HCT116 (cell line): ENCODE results near the gene MAPK14. TPM values are rescaled to one million over a fixed set of nuclear protein-coding genes. Genes with fewer than 3 reads are reported as not detected.

Source experiments
- ATAC-seq: fragments of 200-7000 bp; cut with Tn5 transposase; 2 replicates; pipeline ENCODE4 v1.9.1; 2020; ENCODE audit warnings: mild to moderate bottlenecking, moderate library complexity
- BruUV-seq: library from RNA; stranded (reverse); fragments of 400-500 nt; replicated peaks from 2 replicates; lab custom pipeline; 2021; lab: Mats Ljungman, UMichigan
- CTCF ChIA-PET: fragments of 300-600 bp; sonication (Branson Sonifier 250); formaldehyde crosslinking; loops from one replicate; lab custom pipeline; 2021; ENCODE audit warnings: antibody characterized with exemption; lab: Charles Lee
- POLR2A ChIA-PET: fragments of 300-600, 350-600 bp; sonication (Branson Sonifier 250); formaldehyde crosslinking; loops from one replicate; lab custom pipeline; 2021; ENCODE audit warnings: antibody characterized with exemption; lab: Charles Lee
- RAD21 ChIA-PET, 2 experiments: fragments of 300-600 bp; sonication (Branson Sonifier 250); formaldehyde crosslinking; loops; one replicate each; lab custom pipeline; 2023; ENCODE audit warnings: low total read pairs in 2 of 2; ENCODE audit not compliant: uncharacterized antibody in 2 of 2, unreplicated experiment in 2 of 2, low non-redundant PET in 1 of 2; lab: Charles Lee
- DNase-seq: peaks from one replicate; pipeline ENCODE4 v3.0.0-alpha.2; 2010; ENCODE audit warnings: low read depth, low spot score
- H2AFZ ChIP-seq: fragments of 200-600 bp; shearing (Covaris generic), sonication (generic); 2 replicates; pipeline ENCODE4 v1.6.1; 2017; ENCODE audit warnings: low read depth, mixed run types, mixed read lengths, antibody characterized with exemption, low read length; ENCODE audit not compliant: poor library complexity, severe bottlenecking
- H3K27ac ChIP-seq: 2 replicates; pipeline ENCODE4 v1.5.1; 2012; ENCODE audit warnings: low read depth, low read length
- H3K27me3 ChIP-seq: fragments of 200-600 bp; sonication (generic); 2 replicates; pipeline ENCODE4 v1.6.1; 2016; ENCODE audit warnings: mixed run types, low read length, mixed read lengths; ENCODE audit not compliant: insufficient read depth
- H3K36me3 ChIP-seq, 2 experiments: fragments of 200-500 bp in 1 of 2; fragments of 200-600 bp in 1 of 2; sonication (Bioruptor generic) in 1 of 2; sonication (generic) in 1 of 2; 2 replicates each; pipeline versions ENCODE4 v1.5.1 to v1.6.1; 2014 to 2016; ENCODE audit warnings: low read length in 2 of 2, inconsistent platforms in 1 of 2, mixed read lengths in 1 of 2, mixed run types in 1 of 2; ENCODE audit not compliant: insufficient read depth in 2 of 2, control insufficient read depth in 1 of 2
- H3K4me1 ChIP-seq, 2 experiments: fragments of 200-600 bp in 1 of 2; sonication (generic) in 1 of 2; 2 replicates each; pipeline versions ENCODE4 v1.5.1 to v1.6.1; 2012 to 2017; ENCODE audit warnings: low read length in 2 of 2, inconsistent platforms in 1 of 2, mild to moderate bottlenecking in 1 of 2, mixed read lengths in 1 of 2, mixed run types in 1 of 2, moderate library complexity in 1 of 2; ENCODE audit not compliant: insufficient read depth in 2 of 2, control insufficient read depth in 1 of 2
- H3K4me2 ChIP-seq: fragments of 200-600 bp; sonication (generic); 2 replicates; pipeline ENCODE4 v1.6.1; 2017; ENCODE audit warnings: mixed run types, low read length, mixed read lengths
- H3K4me3 ChIP-seq, 2 experiments: fragments of 200-600 bp in 1 of 2; sonication (generic) in 1 of 2; replicated peaks in 1 of 2; 2 replicates each; pipeline ENCODE4 v1.5.1; 2011 to 2016; ENCODE audit warnings: low read length in 2 of 2, control low read depth in 1 of 2, low read depth in 1 of 2, mild to moderate bottlenecking in 1 of 2, mixed read lengths in 1 of 2, mixed run types in 1 of 2
- H3K79me2 ChIP-seq: fragments of 200-600 bp; sonication (generic); 2 replicates; pipeline ENCODE4 v1.6.1; 2017; ENCODE audit warnings: mild to moderate bottlenecking, mixed run types, low read length, moderate library complexity, mixed read lengths; ENCODE audit not compliant: insufficient read depth
- H3K9ac ChIP-seq: fragments of 200-600 bp; sonication (generic); 2 replicates; pipeline ENCODE4 v1.6.1; 2016; ENCODE audit warnings: low read length, mixed read lengths
- H3K9me2 ChIP-seq: fragments of 200-600 bp; sonication (generic), shearing (Covaris generic); 2 replicates; pipeline ENCODE4 v1.6.1; 2017; ENCODE audit warnings: mixed run types, mild to moderate bottlenecking, moderate library complexity; ENCODE audit not compliant: insufficient read depth
- H3K9me3 ChIP-seq, 2 experiments: fragments of 200-500 bp in 1 of 2; fragments of 200-600 bp in 1 of 2; sonication (Bioruptor generic) in 1 of 2; sonication (generic) in 1 of 2; 2 replicates each; pipeline ENCODE4 v1.6.1; 2014 to 2017; ENCODE audit warnings: low read length in 2 of 2, mixed read lengths in 2 of 2, inconsistent platforms in 1 of 2, low read depth in 1 of 2, mild to moderate bottlenecking in 1 of 2, mixed run types in 1 of 2, moderate library complexity in 1 of 2; ENCODE audit not compliant: control insufficient read depth in 1 of 2, insufficient read depth in 1 of 2
- H4K20me1 ChIP-seq: fragments of 200-600 bp; sonication (generic), shearing (Covaris generic); 2 replicates; pipeline ENCODE4 v1.6.1; 2017; ENCODE audit warnings: mixed run types, mild to moderate bottlenecking, moderate library complexity; ENCODE audit not compliant: insufficient read depth
- CEBPB ChIP-seq: IDR thresholded peaks from 2 replicates; pipeline ENCODE4 v1.6.1; 2012; ENCODE audit warnings: low read depth
- ELF1 ChIP-seq: IDR thresholded peaks from 2 replicates; pipeline ENCODE4 v1.6.1; 2012; ENCODE audit warnings: low read depth, borderline replicate concordance
- EZH2 ChIP-seq: fragments of 200-600 bp; sonication (generic); IDR thresholded peaks from 2 replicates; pipeline ENCODE4 v1.6.1; 2017; ENCODE audit warnings: antibody characterized with exemption, mixed run types
- EZH2phosphoT487 ChIP-seq: fragments of 200-600 bp; IDR thresholded peaks from 2 replicates; pipeline ENCODE4 v1.6.1; 2018; ENCODE audit warnings: antibody characterized with exemption, borderline replicate concordance
- FOSL1 ChIP-seq: IDR thresholded peaks from 2 replicates; pipeline ENCODE4 v1.6.1; 2012; ENCODE audit warnings: low read depth
- JUND ChIP-seq: IDR thresholded peaks from 2 replicates; pipeline ENCODE4 v1.6.1; 2012
- POLR2AphosphoS5 ChIP-seq: IDR thresholded peaks from 2 replicates; pipeline ENCODE4 v1.6.1; 2011; ENCODE audit warnings: mild to moderate bottlenecking, low read depth, low read length, moderate library complexity
- SIN3A ChIP-seq: IDR thresholded peaks from 2 replicates; pipeline ENCODE4 v1.6.1; 2012; ENCODE audit warnings: low read depth
- SP1 ChIP-seq: IDR thresholded peaks from 2 replicates; pipeline ENCODE4 v1.6.1; 2012; ENCODE audit warnings: low read depth
- SRF ChIP-seq: IDR thresholded peaks from 2 replicates; pipeline ENCODE4 v1.6.1; 2012; ENCODE audit warnings: low read depth
- ZFX ChIP-seq: fragments of 450-650 bp; IDR thresholded peaks from 2 replicates; pipeline ENCODE4 v1.6.1; 2017
- ZNF274 ChIP-seq: fragments of 200-500 bp; sonication (Bioruptor generic); IDR thresholded peaks from 2 replicates; pipeline ENCODE4 v1.6.1; 2014; ENCODE audit warnings: mild to moderate bottlenecking, low read depth, low read length, inconsistent platforms
- intact Hi-C: fragments of 100-400 bp; cut with micrococcal nuclease; formaldehyde crosslinking; loops from 2 replicates; pipeline ENCODE4 v1.10.0; 2022
- total RNA-seq: library from RNA; stranded (reverse); gene quantifications from one replicate; pipeline ENCODE4 v1.2.1, GENCODE V29; 2021; ENCODE audit not compliant: unreplicated experiment
- TF ChIP-seq, protein P1 (sequence below), 3 experiments: fragments of 200-600 bp in 1 of 3; sonication (generic) in 1 of 3; IDR thresholded peaks in 2 of 3; conservative IDR thresholded peaks in 1 of 3; 2 replicates each; pipeline ENCODE4 v1.5.1; 2012 to 2017; ENCODE audit warnings: low read depth in 2 of 3, low read length in 2 of 3, antibody characterized with exemption in 1 of 3, borderline replicate concordance in 1 of 3, control low read depth in 1 of 3, mild to moderate bottlenecking in 1 of 3, mixed read lengths in 1 of 3, mixed run types in 1 of 3, moderate library complexity in 1 of 3; ENCODE audit not compliant: insufficient read depth in 1 of 3
- TF ChIP-seq, protein P2 (sequence below): IDR thresholded peaks from 2 replicates; pipeline ENCODE4 v1.6.1; 2012
- TF ChIP-seq, protein P3 (sequence below): IDR thresholded peaks from 2 replicates; pipeline ENCODE4 v1.6.1; 2011; ENCODE audit warnings: mild to moderate bottlenecking, low read length, moderate library complexity; ENCODE audit not compliant: insufficient replicate concordance; ENCODE audit errors: extremely low read depth

Gene MAPK14
- total RNA-seq, 1 experiment from 2014 or later, result 34.2 TPM

- ChIA-PET RAD21 (no interaction called here), CTCF (no interaction called here), POLR2A (no interaction called here)
- Histone ChIP-seq H3K9ac (no peak overlapping the region), H3K4me2 (no peak overlapping the region), H3K9me2 (no peaks in the 10 kb centered on the region), H4K20me1 (no peaks in the 10 kb centered on the region), H3K4me1 (no peaks in the 10 kb centered on the region), H2AFZ (no peak overlapping the region), H3K27ac (no peak overlapping the region), H3K36me3 (no peaks in the 10 kb centered on the region), H3K4me3 (no peak overlapping the region), H3K27me3 (no peaks in the 10 kb centered on the region), H3K9me3 (no peaks in the 10 kb centered on the region), H3K79me2 (no peaks in the 10 kb centered on the region)
- intact Hi-C loops, result no loop called here
- no peak for ATAC-seq
- BruUV-seq, result no TSS peak
- TF ChIP-seq, protein P1, sequence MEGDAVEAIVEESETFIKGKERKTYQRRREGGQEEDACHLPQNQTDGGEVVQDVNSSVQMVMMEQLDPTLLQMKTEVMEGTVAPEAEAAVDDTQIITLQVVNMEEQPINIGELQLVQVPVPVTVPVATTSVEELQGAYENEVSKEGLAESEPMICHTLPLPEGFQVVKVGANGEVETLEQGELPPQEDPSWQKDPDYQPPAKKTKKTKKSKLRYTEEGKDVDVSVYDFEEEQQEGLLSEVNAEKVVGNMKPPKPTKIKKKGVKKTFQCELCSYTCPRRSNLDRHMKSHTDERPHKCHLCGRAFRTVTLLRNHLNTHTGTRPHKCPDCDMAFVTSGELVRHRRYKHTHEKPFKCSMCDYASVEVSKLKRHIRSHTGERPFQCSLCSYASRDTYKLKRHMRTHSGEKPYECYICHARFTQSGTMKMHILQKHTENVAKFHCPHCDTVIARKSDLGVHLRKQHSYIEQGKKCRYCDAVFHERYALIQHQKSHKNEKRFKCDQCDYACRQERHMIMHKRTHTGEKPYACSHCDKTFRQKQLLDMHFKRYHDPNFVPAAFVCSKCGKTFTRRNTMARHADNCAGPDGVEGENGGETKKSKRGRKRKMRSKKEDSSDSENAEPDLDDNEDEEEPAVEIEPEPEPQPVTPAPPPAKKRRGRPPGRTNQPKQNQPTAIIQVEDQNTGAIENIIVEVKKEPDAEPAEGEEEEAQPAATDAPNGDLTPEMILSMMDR (IDR thresholded peaks at IDR 0.05 in 2 of 3, conservative IDR thresholded peaks at IDR 0.05 in 1 of 3; ENCODE audit: borderline replicate concordance in 1 of 3, insufficient read depth in 1 of 3, low read depth in 2 of 3, low read length in 2 of 3), result no peak
- no peak for TF ChIP-seq ZNF274
- TF ChIP-seq, all 23 proteins: peak for 0
- no peak for DNase-seq
Observed at GRCh38 chr6:36147294-36147693, 119.7 kb downstream of the MAPK14 start.

DNA sequence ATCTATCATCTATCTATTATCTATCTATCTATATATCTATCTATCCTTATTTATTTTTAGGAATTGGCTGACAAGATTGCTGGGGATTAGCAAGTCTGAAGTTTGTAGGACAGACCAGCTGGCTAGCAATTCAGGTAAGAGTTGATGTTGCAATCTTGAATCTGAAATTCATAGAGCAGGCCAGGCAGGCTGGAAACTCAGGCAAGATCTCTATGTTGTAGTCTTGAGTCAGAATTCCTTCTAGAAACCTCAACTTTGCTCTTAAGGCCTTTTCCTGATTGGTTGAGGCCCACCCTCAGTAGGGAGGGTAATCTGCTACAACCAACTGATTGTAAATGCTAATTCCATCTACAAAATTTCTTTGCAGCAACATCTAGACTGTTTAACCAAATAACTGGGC is 121.9 kb downstream of the MAPK14 start:
- ATAC-seq (no peak), DNase-seq (no peak)
- no peak for TF ChIP-seq FOSL1
- no peak for TF ChIP-seq EZH2phosphoT487
- TF ChIP-seq, protein P2, sequence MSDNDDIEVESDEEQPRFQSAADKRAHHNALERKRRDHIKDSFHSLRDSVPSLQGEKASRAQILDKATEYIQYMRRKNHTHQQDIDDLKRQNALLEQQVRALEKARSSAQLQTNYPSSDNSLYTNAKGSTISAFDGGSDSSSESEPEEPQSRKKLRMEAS, result no peak
- TF ChIP-seq ELF1, result no peak
- TF ChIP-seq, protein P3, sequence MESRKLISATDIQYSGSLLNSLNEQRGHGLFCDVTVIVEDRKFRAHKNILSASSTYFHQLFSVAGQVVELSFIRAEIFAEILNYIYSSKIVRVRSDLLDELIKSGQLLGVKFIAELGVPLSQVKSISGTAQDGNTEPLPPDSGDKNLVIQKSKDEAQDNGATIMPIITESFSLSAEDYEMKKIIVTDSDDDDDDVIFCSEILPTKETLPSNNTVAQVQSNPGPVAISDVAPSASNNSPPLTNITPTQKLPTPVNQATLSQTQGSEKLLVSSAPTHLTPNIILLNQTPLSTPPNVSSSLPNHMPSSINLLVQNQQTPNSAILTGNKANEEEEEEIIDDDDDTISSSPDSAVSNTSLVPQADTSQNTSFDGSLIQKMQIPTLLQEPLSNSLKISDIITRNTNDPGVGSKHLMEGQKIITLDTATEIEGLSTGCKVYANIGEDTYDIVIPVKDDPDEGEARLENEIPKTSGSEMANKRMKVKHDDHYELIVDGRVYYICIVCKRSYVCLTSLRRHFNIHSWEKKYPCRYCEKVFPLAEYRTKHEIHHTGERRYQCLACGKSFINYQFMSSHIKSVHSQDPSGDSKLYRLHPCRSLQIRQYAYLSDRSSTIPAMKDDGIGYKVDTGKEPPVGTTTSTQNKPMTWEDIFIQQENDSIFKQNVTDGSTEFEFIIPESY, result no peak
- no peak for TF ChIP-seq SRF
- TF ChIP-seq SIN3A, result no peak
- no peak for TF ChIP-seq POLR2AphosphoS5
- TF ChIP-seq JUND, result no peak
- no peak for TF ChIP-seq ZFX
- TF ChIP-seq SP1, result no peak
- TF ChIP-seq CEBPB, result no peak
- no peak for TF ChIP-seq EZH2
- RAD21 ChIA-PET, result no interaction called here
- intact Hi-C loops, result no loop called here
- Histone ChIP-seq H3K4me2 (no peak overlapping the region), H3K9ac (no peak overlapping the region), H3K9me3 (no peaks in the 10 kb centered on the region), H4K20me1 (no peaks in the 10 kb centered on the region), H3K79me2 (no peaks in the 10 kb centered on the region), H3K27ac (no peak overlapping the region), H3K27me3 (no peaks in the 10 kb centered on the region), H3K9me2 (no peaks in the 10 kb centered on the region), H3K4me1 (0 out of 4 replicates have a peak, but pooled peaks cover 0 to 2% of the 10 kb centered on the region in 2 experiments), H3K36me3 (no peaks in the 10 kb centered on the region), H2AFZ (no peak overlapping the region), H3K4me3 (no peak overlapping the region)
- CTCF ChIA-PET, result no interaction called here
- POLR2A ChIA-PET, result no interaction called here
- no TSS peak for BruUV-seq
